H9 (cell line): ENCODE measurements around the gene ERGIC3. TPM values are rescaled to one million over a fixed set of nuclear protein-coding genes. Genes with fewer than 3 reads are reported as not detected.

Source experiments
- DNase-seq: peaks from one replicate; pipeline ENCODE4 v3.0.0-alpha.2; 2017
- H2AFZ ChIP-seq: one replicate; pipeline ENCODE4 v1.6.1; 2013; ENCODE audit warnings: mild to moderate bottlenecking, low read length, control low read depth, moderate library complexity
- H2AK5ac ChIP-seq: 2 replicates; pipeline ENCODE4 v1.6.1; 2013; ENCODE audit warnings: low read length, control low read depth, mixed read lengths; ENCODE audit not compliant: insufficient read length
- H2BK120ac ChIP-seq: one replicate; pipeline ENCODE4 v1.6.1; 2013; ENCODE audit warnings: low read depth, mild to moderate bottlenecking, low read length, control low read depth, inconsistent platforms; ENCODE audit not compliant: poor library complexity, severe bottlenecking
- H2BK12ac ChIP-seq: 2 replicates; pipeline ENCODE4 v1.6.1; 2013; ENCODE audit warnings: low read length, control low read depth, mixed read lengths, low read depth; ENCODE audit not compliant: insufficient read length
- H2BK15ac ChIP-seq: 2 replicates; pipeline ENCODE4 v1.6.1; 2013; ENCODE audit warnings: low read depth, low read length, control low read depth
- H2BK20ac ChIP-seq: one replicate; pipeline ENCODE4 v1.6.1; 2013; ENCODE audit warnings: low read depth, mild to moderate bottlenecking, low read length, control low read depth, inconsistent platforms; ENCODE audit not compliant: poor library complexity, severe bottlenecking
- H2BK5ac ChIP-seq: 2 replicates; pipeline ENCODE4 v1.6.1; 2013; ENCODE audit warnings: low read length, control low read depth, mixed read lengths; ENCODE audit not compliant: insufficient read length
- H3K14ac ChIP-seq: 2 replicates; pipeline ENCODE4 v1.6.1; 2013; ENCODE audit warnings: low read length, control low read depth; ENCODE audit not compliant: insufficient read depth
- H3K18ac ChIP-seq: 2 replicates; pipeline ENCODE4 v1.6.1; 2013; ENCODE audit warnings: low read depth, mild to moderate bottlenecking, mixed read lengths, low read length, control low read depth; ENCODE audit not compliant: insufficient read length
- H3K23ac ChIP-seq: 2 replicates; pipeline ENCODE4 v1.6.1; 2013; ENCODE audit warnings: low read length, control low read depth, mixed read lengths, low read depth; ENCODE audit not compliant: insufficient read length
- H3K23me2 ChIP-seq: 2 replicates; pipeline ENCODE4 v1.6.1; 2013; ENCODE audit warnings: low read depth, mild to moderate bottlenecking, mixed read lengths, low read length, control low read depth; ENCODE audit not compliant: insufficient read length, poor library complexity, severe bottlenecking
- H3K27ac ChIP-seq: 2 replicates; pipeline ENCODE4 v1.5.1; 2013; ENCODE audit warnings: low read length, control low read depth, mixed read lengths, low read depth; ENCODE audit not compliant: insufficient read length
- H3K27me3 ChIP-seq: 2 replicates; pipeline ENCODE4 v1.6.1; 2013; ENCODE audit warnings: low read length, control low read depth, inconsistent platforms; ENCODE audit not compliant: insufficient read depth
- H3K4ac ChIP-seq: 2 replicates; pipeline ENCODE4 v1.6.1; 2013; ENCODE audit warnings: low read depth, mild to moderate bottlenecking, control low read depth, inconsistent platforms, low read length, moderate library complexity
- H3K4me1 ChIP-seq: 2 replicates; pipeline ENCODE4 v1.6.1; 2013; ENCODE audit warnings: low read length, control low read depth, inconsistent platforms; ENCODE audit not compliant: insufficient read depth
- H3K4me2 ChIP-seq: 2 replicates; pipeline ENCODE4 v1.6.1; 2013; ENCODE audit warnings: low read length, control low read depth, mixed read lengths; ENCODE audit not compliant: insufficient read length, insufficient read depth
- H3K56ac ChIP-seq: 2 replicates; pipeline ENCODE4 v1.6.1; 2013; ENCODE audit warnings: low read depth, mild to moderate bottlenecking, mixed read lengths, low read length, control low read depth; ENCODE audit not compliant: insufficient read length
- H3K79me1 ChIP-seq: 2 replicates; pipeline ENCODE4 v1.6.1; 2013; ENCODE audit warnings: low read depth, mild to moderate bottlenecking, moderate library complexity, low read length, control low read depth, inconsistent platforms; ENCODE audit not compliant: insufficient read depth, poor library complexity, severe bottlenecking
- H3K79me2 ChIP-seq: 2 replicates; pipeline ENCODE4 v1.6.1; 2013; ENCODE audit warnings: low read length, control low read depth, inconsistent platforms; ENCODE audit not compliant: insufficient read depth
- H3K9ac ChIP-seq: 2 replicates; pipeline ENCODE4 v1.6.1; 2013; ENCODE audit warnings: low read length, control low read depth, mixed read lengths; ENCODE audit not compliant: insufficient read length; ENCODE audit errors: extremely low read depth
- H3K9me3 ChIP-seq: one replicate; pipeline ENCODE4 v1.6.1; 2013; ENCODE audit warnings: low read depth, low read length, inconsistent platforms; ENCODE audit not compliant: control insufficient read depth
- H3T11ph ChIP-seq: one replicate; pipeline ENCODE4 v1.6.1; 2013; ENCODE audit warnings: mild to moderate bottlenecking, low read length, control low read depth, inconsistent platforms
- H4K20me1 ChIP-seq: one replicate; pipeline ENCODE4 v1.6.1; 2013; ENCODE audit not compliant: control insufficient read depth, insufficient read length, insufficient read depth
- H4K5ac ChIP-seq: 2 replicates; pipeline ENCODE4 v1.6.1; 2013; ENCODE audit warnings: low read depth, mild to moderate bottlenecking, mixed read lengths, low read length, control low read depth; ENCODE audit not compliant: insufficient read length
- H4K8ac ChIP-seq: replicated peaks from 2 replicates; pipeline ENCODE4 v1.6.1; 2013; ENCODE audit warnings: low read length, control low read depth, mixed read lengths, low read depth; ENCODE audit not compliant: insufficient read length
- H4K91ac ChIP-seq: 2 replicates; pipeline ENCODE4 v1.6.1; 2013; ENCODE audit warnings: low read depth, mild to moderate bottlenecking, moderate library complexity, mixed read lengths, low read length, control low read depth; ENCODE audit not compliant: insufficient read length
- H3K27ac Mint-ChIP-seq, 3 experiments: 2 replicates in 2 of 3; 3 replicates in 1 of 3; pipeline ENCODE4 v1.8.0; 2020 to 2021; ENCODE audit warnings: mixed read lengths in 3 of 3, mild to moderate bottlenecking in 1 of 3, moderate library complexity in 1 of 3
- H3K27me3 Mint-ChIP-seq: 2 replicates; pipeline ENCODE4 v1.8.0; 2021; ENCODE audit warnings: low read depth, mild to moderate bottlenecking, moderate library complexity, mixed read lengths
- H3K36me3 Mint-ChIP-seq, 3 experiments: 2 replicates in 2 of 3; 3 replicates in 1 of 3; pipeline ENCODE4 v1.8.0; 2020 to 2021; ENCODE audit warnings: low read depth in 3 of 3, mixed read lengths in 3 of 3; ENCODE audit not compliant: insufficient read depth in 1 of 3
- H3K4me1 Mint-ChIP-seq, 2 experiments: 2 replicates each; pipeline ENCODE4 v1.8.0; 2020; ENCODE audit warnings: mixed read lengths in 2 of 2
- H3K4me3 Mint-ChIP-seq, 2 experiments: 2 replicates in 1 of 2; 3 replicates in 1 of 2; pipeline ENCODE4 v1.8.0; 2020 to 2021; ENCODE audit warnings: mild to moderate bottlenecking in 2 of 2, mixed read lengths in 2 of 2, moderate library complexity in 1 of 2
- H3K9me3 Mint-ChIP-seq, 2 experiments: 2 replicates in 1 of 2; 3 replicates in 1 of 2; pipeline ENCODE4 v1.8.0; 2020; ENCODE audit warnings: mild to moderate bottlenecking in 2 of 2, mixed read lengths in 2 of 2, moderate library complexity in 1 of 2
- WGBS: extraction: QIAGEN DNeasy Blood & Tissue Kit; methylation state at CpG from one replicate; pipeline ENCODE4 v1.1.7; 2013; ENCODE audit warnings: missing lambda C conversion rate, low lambda C conversion rate, mixed read lengths; ENCODE audit not compliant: insufficient read length; ENCODE audit errors: extremely low coverage; 5-methylcytosine and 5-hydroxymethylcytosine counted together
- total RNA-seq: library from RNA; stranded (reverse); gene quantifications from 2 replicates; pipeline ENCODE4 v1.2.1, GENCODE V29; 2021
- TF ChIP-seq, protein P1 (sequence below): fragments of 200-600 bp; sonication (generic); conservative IDR thresholded peaks from 3 replicates; pipeline ENCODE4 v1.8.0; 2021; ENCODE audit warnings: antibody characterized with exemption, mild to moderate bottlenecking

The ERGIC3 gene
- total RNA-seq, 1 experiment from 2014 or later: 188 TPM

DNA sequence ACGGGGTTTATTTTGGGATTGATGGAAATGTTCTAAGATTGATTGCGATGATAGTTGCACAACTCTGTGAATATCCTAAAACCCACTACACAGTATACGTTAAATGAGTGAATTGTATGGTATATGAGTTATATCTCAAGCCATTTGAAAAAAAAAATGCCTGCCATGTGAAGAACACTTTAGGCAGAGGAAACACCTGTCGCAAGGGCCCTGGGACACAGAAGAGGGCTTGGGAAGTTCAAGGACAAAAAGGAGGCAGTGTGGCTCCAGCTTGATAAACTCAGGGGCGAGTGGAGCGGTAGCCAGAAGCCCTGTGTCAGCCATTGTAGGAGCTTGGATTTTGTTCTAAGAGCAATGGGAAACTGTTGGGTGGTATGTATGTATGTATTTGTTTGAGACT is 49.5 kb upstream of the ERGIC3 start:
- no peak overlapping the region for H3T11ph ChIP-seq
- H3K4me2 ChIP-seq: no peak overlapping the region
- no peaks in the 10 kb centered on the region for H3K4me1 ChIP-seq
- no peak overlapping the region for H3K23ac ChIP-seq
- no peak overlapping the region for H2BK15ac ChIP-seq
- no peaks in the 10 kb centered on the region for H4K20me1 ChIP-seq
- no peaks in the 10 kb centered on the region for H3K79me2 ChIP-seq
- no peak overlapping the region for H2BK120ac ChIP-seq
- no peak for DNase-seq
- H3K9me3 ChIP-seq: no peaks in the 10 kb centered on the region
- no peak overlapping the region for H3K18ac ChIP-seq
- H3K79me1 ChIP-seq: no peaks in the 10 kb centered on the region
- H3K56ac ChIP-seq: no peak overlapping the region
- no peak overlapping the region for H3K4ac ChIP-seq
- no peaks in the 10 kb centered on the region for H3K4me1 Mint-ChIP-seq
- no peak overlapping the region for H4K91ac ChIP-seq
- no peak overlapping the region for H2AK5ac ChIP-seq
- no peak overlapping the region for H3K9ac ChIP-seq
- H4K8ac ChIP-seq: no peak overlapping the region
- no peak overlapping the region for H3K14ac ChIP-seq
- H3K4me3 Mint-ChIP-seq: no peak overlapping the region
- no peak overlapping the region for H2BK12ac ChIP-seq
- WGBS: no CpG with 5 or more reads among the region's 6 CpGs
- H3K9me3 Mint-ChIP-seq: no peaks in the 10 kb centered on the region
- no peaks in the 10 kb centered on the region for H3K27me3 Mint-ChIP-seq
- no peak overlapping the region for H2AFZ ChIP-seq
- H3K27ac Mint-ChIP-seq: no peak overlapping the region
- TF ChIP-seq, protein P1, sequence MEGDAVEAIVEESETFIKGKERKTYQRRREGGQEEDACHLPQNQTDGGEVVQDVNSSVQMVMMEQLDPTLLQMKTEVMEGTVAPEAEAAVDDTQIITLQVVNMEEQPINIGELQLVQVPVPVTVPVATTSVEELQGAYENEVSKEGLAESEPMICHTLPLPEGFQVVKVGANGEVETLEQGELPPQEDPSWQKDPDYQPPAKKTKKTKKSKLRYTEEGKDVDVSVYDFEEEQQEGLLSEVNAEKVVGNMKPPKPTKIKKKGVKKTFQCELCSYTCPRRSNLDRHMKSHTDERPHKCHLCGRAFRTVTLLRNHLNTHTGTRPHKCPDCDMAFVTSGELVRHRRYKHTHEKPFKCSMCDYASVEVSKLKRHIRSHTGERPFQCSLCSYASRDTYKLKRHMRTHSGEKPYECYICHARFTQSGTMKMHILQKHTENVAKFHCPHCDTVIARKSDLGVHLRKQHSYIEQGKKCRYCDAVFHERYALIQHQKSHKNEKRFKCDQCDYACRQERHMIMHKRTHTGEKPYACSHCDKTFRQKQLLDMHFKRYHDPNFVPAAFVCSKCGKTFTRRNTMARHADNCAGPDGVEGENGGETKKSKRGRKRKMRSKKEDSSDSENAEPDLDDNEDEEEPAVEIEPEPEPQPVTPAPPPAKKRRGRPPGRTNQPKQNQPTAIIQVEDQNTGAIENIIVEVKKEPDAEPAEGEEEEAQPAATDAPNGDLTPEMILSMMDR: no peak
- no peak overlapping the region for H3K27ac ChIP-seq
- no peak overlapping the region for H2BK20ac ChIP-seq
- H3K27me3 ChIP-seq: no peaks in the 10 kb centered on the region
- peaks cover 31 to 77% (median 76%) of the 10 kb centered on the region in 3 experiments; a peak in 6 of 7 replicates for H3K36me3 Mint-ChIP-seq
- no peak overlapping the region for H2BK5ac ChIP-seq
- no peaks in the 10 kb centered on the region for H3K23me2 ChIP-seq
- H4K5ac ChIP-seq: no peak overlapping the region
